HG02973 (cell line): ENCODE measurements around the gene BPNT1.
"Not testable (repeated sequence)": the region's sequence is repeated elsewhere in the genome, so short reads cannot be mapped to it uniquely, and the experiment has no call there.

ENCODE experiments used
- ATAC-seq: cut with Tn5 transposase; IDR thresholded peaks from one replicate; pipeline ENCODE4 v1.9.1; 2021; ENCODE audit warnings: moderate library complexity; ENCODE audit not compliant: unreplicated experiment

The BPNT1 gene

DNA sequence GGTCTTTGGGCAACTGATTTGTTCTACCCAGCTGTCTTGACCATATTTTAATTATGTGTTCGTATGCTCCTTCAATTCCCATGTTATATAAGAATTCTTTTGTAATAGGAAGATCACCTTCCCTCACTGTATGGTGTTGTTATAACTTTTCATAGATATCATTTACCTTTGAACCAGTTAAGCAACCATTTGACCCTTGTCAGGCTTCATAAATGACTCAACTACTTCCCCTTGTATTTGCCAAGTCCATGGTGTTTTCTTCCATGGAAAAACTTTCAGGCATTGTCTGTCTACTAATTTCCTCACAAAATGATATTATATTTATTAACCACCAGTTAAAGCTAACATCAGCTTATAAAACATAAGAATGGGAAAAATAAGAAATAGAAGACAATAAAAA, 5.1 kb downstream of the BPNT1 start:
- no peak for ATAC-seq

DNA sequence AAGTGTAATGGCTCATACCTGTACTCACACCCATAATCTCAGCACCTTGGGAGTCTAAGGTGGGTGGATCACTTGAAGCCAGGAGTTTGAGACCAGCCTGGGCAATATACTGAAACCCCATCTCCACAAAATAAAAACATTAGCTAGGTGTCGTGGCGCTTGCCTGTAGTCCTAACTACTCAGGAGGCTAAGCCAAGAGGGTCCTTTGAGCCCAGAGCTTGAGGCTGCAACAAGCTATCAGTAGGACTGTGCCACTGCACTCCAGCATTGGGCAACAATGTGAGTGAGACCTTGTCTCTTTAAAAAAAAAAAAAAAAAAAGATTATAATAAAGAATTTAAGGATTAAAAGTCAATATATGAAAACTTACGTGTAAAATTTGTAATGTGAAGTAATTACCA, 11.7 kb downstream of the BPNT1 start:
- no peak for ATAC-seq

DNA sequence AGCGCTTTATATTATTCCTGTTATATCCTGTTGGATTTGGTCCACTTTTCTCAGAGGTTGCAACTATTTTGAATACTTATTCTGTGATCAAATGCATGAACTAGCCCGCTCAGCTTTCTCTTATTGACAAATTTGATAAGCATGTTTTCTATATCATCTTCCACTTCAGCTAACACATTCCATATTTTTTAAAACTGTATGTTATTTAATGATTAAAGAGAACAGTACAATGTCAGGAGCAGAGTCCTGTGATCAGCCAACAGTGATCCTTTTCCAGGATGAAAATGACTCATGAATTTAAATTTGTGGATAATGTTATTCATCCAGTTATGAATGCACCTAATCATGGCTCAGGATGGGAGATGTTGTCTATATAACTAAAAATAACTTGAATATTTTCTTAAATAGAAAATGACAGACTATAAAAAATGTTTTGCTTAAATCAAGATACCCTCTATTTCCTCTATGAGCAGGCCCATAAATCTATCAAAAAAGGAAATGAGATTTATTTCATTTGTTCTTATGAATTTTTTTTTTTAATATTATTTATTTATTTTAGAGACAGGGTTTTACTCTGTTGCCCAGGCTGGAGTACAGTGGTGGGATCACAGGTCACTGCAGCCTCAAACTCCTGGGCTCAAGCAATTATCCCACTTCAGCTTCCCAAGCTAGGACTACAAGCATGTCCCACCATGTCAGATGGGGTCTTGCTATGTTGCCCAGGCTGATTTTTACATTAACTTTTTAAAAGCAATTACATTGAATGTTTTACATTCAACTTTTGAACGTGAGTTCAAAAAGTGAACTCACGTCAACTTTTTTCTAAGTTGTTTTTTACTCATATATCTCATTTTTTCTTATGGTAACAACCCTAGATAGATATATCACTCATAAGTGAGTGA, 12.5 kb downstream of the BPNT1 start:
- no peak for ATAC-seq

DNA sequence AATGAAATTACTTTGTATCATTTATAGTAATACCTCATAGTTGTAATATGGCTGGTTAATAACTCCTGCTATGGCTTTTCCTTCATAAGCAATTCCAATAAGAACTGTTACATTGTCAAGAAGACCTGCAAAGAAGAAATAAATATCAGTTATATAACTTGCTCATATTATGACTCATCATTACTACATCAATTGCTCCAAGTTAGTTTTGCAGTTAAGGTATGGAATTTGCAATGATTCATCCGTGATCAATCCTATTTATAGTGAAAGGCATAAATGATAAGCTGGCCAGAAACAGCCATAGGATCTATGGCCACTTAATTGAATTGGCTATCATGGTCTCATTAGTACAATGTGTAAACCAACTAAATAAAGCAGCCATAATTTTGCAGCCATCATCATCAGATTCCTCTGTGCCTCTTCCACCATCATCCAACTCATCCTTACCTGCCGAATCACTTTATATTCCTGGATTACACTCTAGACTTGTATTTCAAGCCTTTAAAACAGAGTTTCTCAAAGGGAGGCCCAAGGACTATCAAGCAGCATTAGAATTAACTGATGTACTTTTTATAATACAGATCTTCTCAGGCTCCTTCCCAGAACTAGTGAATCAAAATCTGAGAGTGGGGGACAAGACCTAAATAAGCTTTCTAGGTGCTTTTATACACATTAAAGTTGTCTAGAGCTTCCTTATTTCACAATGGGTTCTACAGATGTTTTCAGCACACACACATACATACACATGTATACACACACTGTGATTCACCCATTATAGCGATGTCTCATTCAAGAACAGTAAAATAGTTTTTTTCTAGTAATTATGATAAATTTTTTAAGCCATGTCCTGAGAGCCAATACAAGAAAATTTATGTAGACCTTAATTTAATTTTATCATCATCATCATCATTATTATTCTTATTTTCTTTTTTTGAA, 22.1 kb downstream of the BPNT1 start:
- ATAC-seq, result no peak

DNA sequence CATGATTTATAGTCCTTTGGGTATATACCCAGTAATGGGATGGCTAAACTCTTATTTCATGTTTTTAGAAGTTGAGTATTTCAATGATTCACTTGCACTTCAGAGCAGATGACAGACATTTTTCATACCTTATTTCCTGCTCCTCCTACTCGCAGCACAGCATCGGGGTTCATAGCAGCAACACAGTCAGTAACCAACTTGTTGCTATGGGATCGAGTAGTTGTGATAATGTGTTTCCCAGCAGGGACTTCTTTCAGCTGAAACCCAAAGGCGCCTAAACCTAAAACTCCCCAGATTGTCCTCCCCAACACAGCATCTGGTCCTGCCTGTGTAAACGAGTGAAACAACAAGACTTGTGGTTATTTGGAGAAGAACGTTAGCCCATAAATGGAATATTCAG, 27.0 kb downstream of the BPNT1 start:
- ATAC-seq, result no peak

DNA sequence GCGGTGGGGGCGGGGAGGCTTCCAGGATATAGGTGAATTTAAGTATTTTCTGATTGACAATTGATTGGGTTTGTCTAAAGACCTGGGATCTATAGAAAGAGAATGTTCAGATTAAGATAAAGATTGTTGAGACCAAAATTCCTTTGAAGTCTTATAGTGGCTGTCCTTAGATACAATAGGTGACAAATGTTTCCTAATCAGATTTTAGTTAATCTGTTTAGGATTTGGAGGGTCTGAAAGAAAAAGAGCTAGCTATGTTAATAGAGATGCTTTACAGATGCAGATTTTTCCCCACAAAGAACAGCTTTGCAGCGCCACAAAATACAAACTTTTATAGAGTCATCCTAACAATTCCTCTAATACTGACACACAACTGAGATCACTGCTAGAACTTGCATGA, 28.7 kb downstream of the BPNT1 start:
- ATAC-seq, result no peak

DNA sequence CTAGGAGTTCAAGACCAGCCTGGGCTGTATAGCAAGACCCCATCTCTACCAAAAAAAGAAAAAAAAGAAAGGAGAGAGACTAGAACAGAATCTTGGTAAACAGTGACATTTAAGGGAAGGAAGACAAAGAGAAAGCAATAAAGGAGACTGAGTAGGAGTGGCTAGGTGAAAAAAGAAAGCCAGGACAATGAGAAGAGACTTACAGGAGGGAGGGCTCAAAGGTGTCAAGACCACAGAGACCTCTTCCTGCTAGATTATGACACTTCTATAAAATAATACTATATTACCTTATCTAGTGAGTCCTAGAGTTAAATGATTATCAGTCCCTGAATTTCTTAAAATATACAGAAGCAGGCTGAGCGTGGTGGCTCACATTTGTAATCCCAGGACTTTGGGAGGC, 33.2 kb downstream of the BPNT1 start:
- ATAC-seq, result no peak

DNA sequence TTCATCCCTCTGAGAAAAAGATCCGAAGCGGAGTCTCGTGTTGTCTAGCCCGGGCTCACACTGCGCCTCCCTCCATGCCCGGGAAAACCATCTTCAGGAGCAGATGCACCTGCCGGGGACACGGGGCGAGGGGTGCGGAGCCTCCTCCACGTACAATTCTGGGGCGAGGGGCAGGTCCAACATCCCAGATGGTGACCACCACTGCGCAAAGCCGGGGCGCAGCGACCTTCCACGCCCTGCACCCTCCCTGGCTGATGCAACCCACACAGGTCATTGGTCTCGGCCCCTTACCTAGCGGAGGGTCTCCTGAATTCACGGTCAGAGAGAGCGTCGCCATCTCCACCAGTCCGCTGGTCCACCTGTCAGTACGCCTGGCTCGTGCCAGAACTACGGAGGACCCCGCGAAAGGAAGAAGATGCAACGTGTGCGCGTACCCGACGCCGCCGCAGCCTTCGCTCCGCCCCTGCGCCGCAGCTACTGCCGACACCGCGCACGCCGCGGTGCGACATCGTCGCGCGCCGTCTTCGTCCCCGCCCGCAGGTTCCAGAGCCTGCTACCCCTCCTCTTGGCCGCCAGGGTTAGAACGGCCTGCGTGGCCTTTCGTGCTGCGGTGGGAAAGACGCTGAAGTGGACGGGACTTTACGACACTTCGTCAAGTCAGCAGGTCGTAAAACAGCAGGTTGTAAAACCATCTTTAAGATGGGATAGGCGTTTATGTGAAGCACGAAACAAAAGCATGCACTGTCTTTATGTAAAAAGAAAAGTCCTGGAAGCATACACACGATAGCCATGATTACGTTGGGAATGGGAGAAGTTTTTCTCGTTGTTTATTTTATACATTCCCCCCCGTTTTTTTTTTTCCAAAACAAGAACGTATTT, 43.3 kb downstream of the BPNT1 start, which contains the start of gene EPRS1:
TSS of gene EPRS1 (minus strand) at position 454 of the 879 bp plus-strand sequence. CDS start at position 337, 117 bp downstream.
- peak; percentile 99 for ATAC-seq

DNA sequence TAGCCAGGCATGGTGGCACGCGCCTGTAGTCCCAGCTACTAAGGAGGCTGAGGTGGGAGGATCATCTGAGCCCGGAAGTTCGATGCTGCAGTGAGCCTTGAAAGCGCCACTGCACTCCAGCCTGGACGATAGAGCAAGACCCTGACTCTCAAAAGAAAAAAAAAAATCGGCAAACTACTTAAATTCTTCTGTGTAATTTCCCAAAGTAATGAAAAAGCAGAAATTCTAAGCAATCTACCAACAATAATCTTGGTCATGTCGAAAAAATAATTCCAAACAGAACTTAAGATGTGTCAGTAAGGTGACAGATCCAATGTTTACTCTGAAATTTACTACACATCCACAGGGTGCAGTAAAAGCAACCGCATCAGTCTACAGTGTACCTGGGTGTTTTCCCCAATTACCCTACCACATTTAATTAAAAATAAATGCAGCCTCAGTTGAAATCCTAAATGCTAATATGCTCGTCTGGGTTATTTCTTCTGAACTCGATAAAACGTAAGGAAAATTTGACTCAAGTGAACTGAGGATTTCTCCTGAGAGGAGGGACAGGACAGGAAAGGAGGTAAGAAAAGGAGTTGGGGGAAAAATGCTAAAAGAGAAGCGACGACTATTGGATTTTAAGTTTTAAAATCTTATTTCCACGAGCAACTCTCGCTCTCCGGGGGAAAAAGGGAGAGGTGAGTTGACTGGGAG, 44.1 kb downstream of the BPNT1 start:
- no peak for ATAC-seq

DNA sequence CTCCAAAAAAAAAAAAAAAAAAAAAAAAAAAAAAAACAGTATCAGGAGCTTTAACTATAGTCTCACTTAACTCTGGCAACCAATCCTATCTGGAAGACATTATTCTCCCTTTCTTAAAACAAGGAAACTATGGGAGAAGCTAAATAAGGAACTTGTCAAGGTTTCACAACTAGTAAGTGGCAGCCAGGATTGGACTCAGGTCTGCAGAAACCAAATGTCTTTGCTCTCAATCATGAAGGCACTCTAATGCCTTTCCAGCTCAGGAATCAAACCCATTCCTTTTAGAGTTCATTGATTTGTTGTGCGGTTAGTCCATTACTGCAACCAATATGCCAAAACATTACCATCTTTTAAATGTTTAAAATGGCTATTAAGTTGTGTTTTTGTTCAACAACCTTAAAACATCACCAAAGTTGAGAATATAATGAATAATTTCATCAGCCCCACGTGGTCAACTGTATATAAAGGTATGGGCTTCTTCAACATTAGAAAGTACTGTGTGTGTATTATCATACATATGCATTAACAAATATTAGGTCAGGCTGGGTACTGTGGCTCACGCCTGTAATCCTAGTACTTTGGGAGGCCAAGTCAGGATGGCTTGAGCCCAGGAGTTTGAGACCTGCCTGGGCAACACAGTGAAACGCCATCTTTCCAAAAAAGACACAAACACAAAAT, 44.8 kb downstream of the BPNT1 start:
- no peak for ATAC-seq

DNA sequence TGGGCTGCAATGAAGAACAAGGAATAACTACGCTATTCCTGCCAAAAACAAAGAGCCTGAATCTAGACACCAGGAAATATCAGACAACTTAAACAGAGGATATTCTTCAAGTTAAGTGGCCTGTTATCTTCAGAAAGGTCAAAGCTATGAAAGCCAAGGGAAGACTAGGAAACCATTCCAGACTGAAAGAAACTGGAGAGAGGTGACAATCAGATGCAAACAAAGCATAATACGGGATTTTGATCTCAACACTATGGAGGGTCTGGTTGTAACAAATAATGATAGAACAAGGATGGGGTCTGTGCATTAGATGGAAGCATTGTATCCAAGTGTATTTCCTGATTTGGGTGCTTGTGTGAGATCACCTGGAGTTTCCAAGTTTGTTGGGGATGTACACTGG, 45.9 kb downstream of the BPNT1 start:
- ATAC-seq, result no peak

DNA sequence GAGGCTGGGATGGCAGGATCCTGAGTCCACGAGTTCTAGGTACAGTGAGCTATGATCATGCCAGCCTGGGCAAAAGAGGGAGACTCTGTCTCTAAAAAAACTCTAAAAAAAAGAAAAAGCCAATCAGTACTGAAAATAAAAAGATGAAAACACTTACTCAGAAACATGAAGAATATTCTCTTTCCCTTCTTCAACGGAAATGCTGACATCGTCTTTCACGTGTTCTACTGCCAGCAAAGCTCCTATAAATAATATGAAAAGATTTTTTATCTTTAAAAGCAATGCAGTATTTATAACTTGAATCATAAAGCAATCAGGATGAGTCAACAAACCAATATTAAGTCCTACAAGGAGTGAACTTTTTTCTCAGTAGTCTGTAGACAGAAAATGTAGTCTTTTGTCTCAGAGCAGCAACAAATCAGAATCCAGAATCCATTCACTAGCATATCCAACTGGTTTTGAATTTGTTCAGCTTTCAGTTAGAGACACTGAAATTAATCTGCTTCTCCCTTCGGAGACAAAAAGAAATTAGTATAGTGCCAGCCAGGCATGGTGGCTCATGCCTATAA, 49.5 kb downstream of the BPNT1 start:
- ATAC-seq, result no peak

DNA sequence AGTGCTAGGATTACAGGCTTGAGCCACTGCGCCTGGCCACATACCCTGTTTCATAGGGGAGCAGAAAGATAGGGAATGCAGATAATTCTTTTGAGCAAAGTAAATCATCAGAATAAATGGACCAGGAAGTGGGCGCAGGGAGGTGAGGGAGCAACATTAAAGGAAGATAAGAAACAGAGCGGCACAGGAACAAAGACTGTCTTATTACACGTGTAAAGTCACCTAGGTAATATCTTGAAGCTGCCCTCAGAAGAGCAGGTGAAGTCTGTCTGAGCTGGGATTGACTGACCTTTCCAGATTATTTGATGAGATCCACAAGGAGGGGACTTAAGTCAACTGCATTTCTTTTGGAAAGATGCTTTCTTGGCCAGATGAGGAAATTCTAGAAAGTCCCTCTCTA, 50.9 kb downstream of the BPNT1 start:
- ATAC-seq, result no peak

DNA sequence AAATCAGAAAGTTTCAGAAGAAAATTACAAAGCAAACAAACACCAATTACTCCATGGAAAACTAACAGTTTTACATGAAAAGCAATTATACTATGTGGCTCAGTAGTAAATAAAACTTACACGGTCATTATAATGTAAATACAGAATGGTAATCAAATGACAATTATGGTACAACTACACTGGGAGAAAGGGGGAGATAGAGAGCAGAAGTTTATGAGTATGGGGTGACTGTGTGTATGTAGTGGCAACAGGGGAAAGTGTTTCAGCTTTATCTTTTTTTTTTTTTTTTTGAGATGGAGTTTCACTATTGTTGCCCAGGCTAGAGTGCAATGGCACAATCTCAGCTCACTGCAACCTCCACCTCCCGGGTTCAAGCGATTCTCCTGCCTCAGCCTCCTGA, 51.8 kb downstream of the BPNT1 start:
- not testable (repeated sequence) for ATAC-seq

DNA sequence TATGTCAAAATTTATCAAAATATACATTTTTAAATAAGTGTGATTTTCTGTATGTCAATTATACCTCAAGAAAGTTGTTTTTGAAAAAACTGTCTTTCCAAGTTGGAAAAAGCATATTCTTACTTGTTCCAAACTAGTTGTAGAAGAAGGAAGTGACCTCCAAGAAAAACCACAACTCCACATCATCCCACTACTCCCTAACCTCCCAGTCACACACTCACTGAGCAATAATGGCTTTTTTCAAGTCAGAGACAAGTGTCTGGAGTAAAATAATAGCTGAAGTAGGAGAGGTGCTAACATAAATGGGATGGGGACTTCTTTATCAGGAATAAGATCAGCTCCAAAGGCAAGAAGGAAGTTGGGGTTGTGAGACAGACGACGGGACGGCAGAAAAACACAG, 56.7 kb downstream of the BPNT1 start:
- no peak for ATAC-seq

DNA sequence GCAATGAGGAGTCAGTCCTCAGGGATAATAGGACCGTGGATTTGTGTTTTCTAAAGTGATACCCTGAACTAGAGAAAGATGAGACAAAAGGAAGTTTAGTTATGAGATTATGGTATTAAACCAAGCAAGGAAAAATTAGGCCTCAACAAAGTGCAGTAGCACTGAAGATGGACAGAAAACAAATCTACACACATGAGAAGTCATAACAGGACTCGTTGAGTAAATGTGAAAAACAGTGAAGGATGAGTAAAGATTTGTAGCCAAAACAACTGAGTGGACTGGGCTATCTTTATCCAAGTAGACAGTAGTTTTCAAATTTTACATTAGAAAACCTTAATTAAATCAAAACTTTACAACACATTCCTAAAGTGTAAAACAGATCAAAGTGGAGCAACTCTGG, 58.3 kb downstream of the BPNT1 start:
- peak; percentile 52 for ATAC-seq

DNA sequence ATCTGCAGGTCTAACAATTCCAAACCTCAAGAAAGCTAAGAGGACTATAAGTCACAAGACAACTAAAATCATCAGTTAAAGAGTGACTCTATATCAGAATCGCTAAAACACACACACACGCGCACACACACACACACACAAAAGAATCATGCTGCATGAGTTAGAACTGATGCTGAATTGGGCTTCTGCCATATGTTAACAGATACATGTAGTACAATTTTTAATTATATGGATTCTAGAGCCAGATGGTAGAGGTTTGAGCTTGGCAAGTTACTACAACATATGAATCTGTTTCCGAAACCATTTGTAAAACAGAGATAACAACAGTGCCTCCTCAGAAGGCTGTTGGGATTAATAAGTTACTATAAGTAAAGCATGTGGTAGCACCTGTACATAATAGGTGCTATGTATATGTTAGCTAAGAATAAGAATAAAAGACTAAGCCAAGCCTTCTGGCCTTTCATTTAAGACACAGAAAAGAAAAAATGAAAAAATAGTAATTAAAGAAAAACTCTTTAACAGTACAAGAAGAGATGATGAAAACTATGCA, 61.2 kb downstream of the BPNT1 start:
- ATAC-seq, result no peak

DNA sequence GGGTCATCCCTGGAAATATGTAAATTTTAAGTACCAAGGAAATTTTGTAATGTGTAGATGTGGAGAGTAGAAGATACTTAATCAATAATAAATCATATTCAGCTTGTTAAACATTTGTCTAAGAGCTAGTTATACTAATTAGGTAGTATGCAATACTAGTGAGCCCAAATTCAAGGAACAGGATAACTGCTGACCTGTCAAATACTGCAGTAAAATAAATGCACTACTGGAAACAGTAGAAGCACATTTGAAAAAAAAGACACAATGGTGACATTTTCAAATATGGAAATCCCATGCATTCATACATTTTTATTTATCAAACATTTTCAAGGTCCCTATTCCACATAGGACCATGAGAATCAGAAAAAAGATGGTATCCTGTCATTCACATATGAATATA, 70.5 kb downstream of the BPNT1 start:
- no peak for ATAC-seq

DNA sequence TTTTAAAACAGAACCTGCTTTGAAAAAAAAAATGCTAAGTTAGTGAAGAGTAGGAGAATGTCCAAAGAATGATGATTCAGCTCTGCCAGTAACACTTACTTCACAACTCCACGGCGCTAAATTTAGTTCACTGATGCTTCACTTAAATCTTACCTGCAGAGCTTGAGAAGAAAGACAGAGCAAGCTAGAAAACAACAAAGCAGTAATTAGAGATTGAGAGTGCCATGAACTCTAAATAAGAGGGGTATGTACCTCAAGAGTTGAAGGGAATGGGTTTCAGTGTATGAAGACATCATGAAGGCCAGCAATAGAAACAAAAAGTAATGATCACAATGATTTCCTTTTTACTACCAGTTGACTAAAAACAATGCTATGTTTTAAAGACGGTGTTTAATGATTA, 76.1 kb downstream of the BPNT1 start:
- ATAC-seq, result peak; percentile 79
